Measurements from ENCODE around the gene PCYOX1L.

DNA sequence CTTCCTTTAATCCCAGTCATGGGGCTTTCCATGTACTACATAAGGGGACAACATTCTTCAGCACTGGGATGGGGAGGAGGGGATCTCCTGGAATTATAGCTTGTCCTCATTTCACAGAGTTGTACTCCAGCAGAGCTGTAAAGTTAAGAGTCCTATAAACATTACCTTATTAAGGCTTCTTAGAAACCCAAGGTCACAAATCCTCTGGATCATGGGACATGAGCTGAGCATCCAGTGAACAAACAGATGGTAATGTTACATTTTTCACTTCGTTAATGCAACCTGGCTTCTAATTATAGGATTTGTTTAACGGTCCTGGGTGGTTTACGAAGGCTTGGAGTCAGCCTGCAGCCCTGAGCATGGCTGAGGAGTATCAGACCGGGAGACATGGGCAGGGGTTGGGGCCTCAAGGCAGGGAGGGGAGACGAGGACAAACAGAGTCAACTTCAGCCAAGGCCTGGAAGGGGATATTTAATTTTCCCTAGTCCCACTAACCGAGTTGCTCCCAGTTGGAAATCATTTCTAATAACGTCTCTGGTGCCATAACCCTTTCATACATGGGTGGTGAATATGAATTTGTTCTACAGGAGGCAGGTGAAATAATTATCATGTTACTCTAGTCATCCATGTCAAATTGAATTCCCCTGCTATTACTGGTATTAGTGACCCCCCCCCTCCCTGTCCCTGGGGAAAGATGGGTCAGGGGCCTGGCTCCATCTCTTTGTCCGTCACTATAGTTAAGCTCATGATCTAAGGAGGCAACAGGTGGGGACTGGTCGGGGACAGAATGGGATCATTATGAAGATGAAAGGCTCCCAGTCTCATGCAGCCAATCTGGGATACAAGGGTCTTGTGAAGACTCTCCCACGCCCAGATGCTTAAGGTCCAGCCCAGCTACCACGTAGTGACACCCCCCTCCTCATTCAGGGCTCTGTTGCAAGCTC, 32.0 kb downstream of the PCYOX1L start:
- no peak for TF ChIP-seq ZC3H10 (CRISPR knock-in tag; IDR thresholded peaks at IDR 0.05)
- TF ChIP-seq, protein P1, sequence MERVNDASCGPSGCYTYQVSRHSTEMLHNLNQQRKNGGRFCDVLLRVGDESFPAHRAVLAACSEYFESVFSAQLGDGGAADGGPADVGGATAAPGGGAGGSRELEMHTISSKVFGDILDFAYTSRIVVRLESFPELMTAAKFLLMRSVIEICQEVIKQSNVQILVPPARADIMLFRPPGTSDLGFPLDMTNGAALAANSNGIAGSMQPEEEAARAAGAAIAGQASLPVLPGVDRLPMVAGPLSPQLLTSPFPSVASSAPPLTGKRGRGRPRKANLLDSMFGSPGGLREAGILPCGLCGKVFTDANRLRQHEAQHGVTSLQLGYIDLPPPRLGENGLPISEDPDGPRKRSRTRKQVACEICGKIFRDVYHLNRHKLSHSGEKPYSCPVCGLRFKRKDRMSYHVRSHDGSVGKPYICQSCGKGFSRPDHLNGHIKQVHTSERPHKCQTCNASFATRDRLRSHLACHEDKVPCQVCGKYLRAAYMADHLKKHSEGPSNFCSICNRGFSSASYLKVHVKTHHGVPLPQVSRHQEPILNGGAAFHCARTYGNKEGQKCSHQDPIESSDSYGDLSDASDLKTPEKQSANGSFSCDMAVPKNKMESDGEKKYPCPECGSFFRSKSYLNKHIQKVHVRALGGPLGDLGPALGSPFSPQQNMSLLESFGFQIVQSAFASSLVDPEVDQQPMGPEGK (CRISPR knock-in tag; IDR thresholded peaks at IDR 0.05; ENCODE audit: borderline replicate concordance) = no peak
- no peak for TF ChIP-seq CSDC2 (CRISPR knock-in tag; IDR thresholded peaks at IDR 0.05)
- no peak for TF ChIP-seq GLIS3 (CRISPR knock-in tag; IDR thresholded peaks at IDR 0.05)

Measured in SK-N-SH treated with all-trans-retinoic acid at 6 μM for 48 hours (cell line).